HG02588 (cell line): Measurements from ENCODE around the gene ZNF785.
"Not testable (repeated sequence)": the region's sequence is repeated elsewhere in the genome, so short reads cannot be mapped to it uniquely, and the experiment has no call there.

Source experiments
- ATAC-seq: cut with Tn5 transposase; IDR thresholded peaks from one replicate; pipeline ENCODE4 v1.9.1; 2021; ENCODE audit warnings: mild to moderate bottlenecking, moderate library complexity; ENCODE audit not compliant: unreplicated experiment

ZNF785 gene

GRCh38 chr16:30602616-30603277, 17.2 kb upstream of the ZNF785 start:
- ATAC-seq = no peak

GRCh38 chr16:30601966-30602365, 16.5 kb upstream of the ZNF785 start:
- no peak for ATAC-seq

- no peak for ATAC-seq
Measured at GRCh38 chr16:30600929-30601328, 15.4 kb upstream of the ZNF785 start.

- ATAC-seq = no peak
Measured at GRCh38 chr16:30600215-30600614, 14.7 kb upstream of the ZNF785 start.

GRCh38 chr16:30592871-30593270, 7.4 kb upstream of the ZNF785 start:
- ATAC-seq = no peak

- not testable (repeated sequence) for ATAC-seq
Measured at GRCh38 chr16:30590869-30591268, 5.4 kb upstream of the ZNF785 start.

- ATAC-seq = not testable (repeated sequence)
Measured at GRCh38 chr16:30589582-30589981, 4.1 kb upstream of the ZNF785 start.

GRCh38 chr16:30588651-30589050, 3.2 kb upstream of the ZNF785 start:
- no peak for ATAC-seq

GRCh38 chr16:30585022-30585399, 486 bp downstream of the ZNF785 start:
- peak; percentile 15 for ATAC-seq

- no peak for ATAC-seq
Measured at GRCh38 chr16:30582611-30583340, 2.7 kb downstream of the ZNF785 start.

- no peak for ATAC-seq
Measured at GRCh38 chr16:30581457-30581856, 4.0 kb downstream of the ZNF785 start.

GRCh38 chr16:30574678-30575077, 10.8 kb downstream of the ZNF785 start:
- no peak for ATAC-seq

GRCh38 chr16:30571445-30572322, 13.8 kb downstream of the ZNF785 start, which contains the start of gene ZNF688:
TSS of gene ZNF688 (minus strand) at chr16:30571714. CDS start at chr16:30571629, 85 bp downstream.
- ATAC-seq = peak; percentile 72

- ATAC-seq = no peak
Measured at GRCh38 chr16:30570636-30571444, 14.7 kb downstream of the ZNF785 start.

GRCh38 chr16:30569746-30570635, 15.5 kb downstream of the ZNF785 start:
- ATAC-seq = no peak

- ATAC-seq = no peak
Measured at GRCh38 chr16:30569281-30569680, 16.2 kb downstream of the ZNF785 start.

- ATAC-seq = no peak
Measured at GRCh38 chr16:30567991-30568638, 17.4 kb downstream of the ZNF785 start.

- ATAC-seq = no peak
Measured at GRCh38 chr16:30567160-30567990, 18.1 kb downstream of the ZNF785 start.
